Neural cell (in vitro differentiated cells): ENCODE measurements around the gene EDARADD. TPM values are rescaled to one million over a fixed set of nuclear protein-coding genes. Genes with fewer than 3 reads are reported as not detected.

ENCODE experiments used
- H2AFZ ChIP-seq: fragments of 200-600, 300-800 bp; sonication (generic), shearing (Covaris generic); 2 replicates; pipeline ENCODE4 v1.6.0; 2014; ENCODE audit warnings: low read depth, mild to moderate bottlenecking, antibody characterized with exemption, low read length, moderate library complexity
- H3F3A ChIP-seq: fragments of 200-600 bp; shearing (Covaris generic); 2 replicates; pipeline ENCODE4 v1.6.1; 2016; ENCODE audit warnings: mild to moderate bottlenecking, moderate library complexity, mixed read lengths, antibody characterized with exemption, low read length; ENCODE audit not compliant: insufficient read depth, poor library complexity, severe bottlenecking
- H3K27ac ChIP-seq: fragments of 200-600, 300-800 bp; sonication (generic), shearing (Covaris generic); 2 replicates; pipeline ENCODE4 v1.5.1; 2014; ENCODE audit warnings: mild to moderate bottlenecking, low read length, moderate library complexity
- H3K27me3 ChIP-seq: fragments of 300-800, 200-600 bp; sonication (generic), shearing (Covaris generic); 2 replicates; pipeline ENCODE4 v1.6.0; 2014; ENCODE audit warnings: mild to moderate bottlenecking, low read depth, low read length, moderate library complexity; ENCODE audit not compliant: insufficient read depth
- H3K36me3 ChIP-seq: fragments of 300-800, 200-600 bp; sonication (generic), shearing (Covaris generic); 2 replicates; pipeline ENCODE4 v1.5.1; 2014; ENCODE audit warnings: mild to moderate bottlenecking, antibody characterized with exemption, low read length, moderate library complexity; ENCODE audit not compliant: insufficient read depth
- H3K4me2 ChIP-seq: fragments of 300-800, 200-600 bp; sonication (generic), shearing (Covaris generic); 2 replicates; pipeline ENCODE4 v1.6.0; 2014; ENCODE audit warnings: mild to moderate bottlenecking, low read length
- H3K4me3 ChIP-seq: fragments of 300-800, 200-600 bp; sonication (generic), shearing (Covaris generic); 2 replicates; pipeline ENCODE4 v1.5.1; 2014; ENCODE audit warnings: mild to moderate bottlenecking, low read length, moderate library complexity
- H3K79me2 ChIP-seq: fragments of 200-600 bp; shearing (Covaris generic); replicated peaks from 2 replicates; pipeline ENCODE4 v1.6.0; 2014; ENCODE audit warnings: mild to moderate bottlenecking, low read length, moderate library complexity; ENCODE audit not compliant: insufficient read depth
- H3K9ac ChIP-seq: fragments of 300-800, 200-600 bp; sonication (generic), shearing (Covaris generic); 2 replicates; pipeline ENCODE4 v1.6.1; 2016; ENCODE audit warnings: mild to moderate bottlenecking, low read length, mixed read lengths
- H3K9me2 ChIP-seq: fragments of 200-600 bp; shearing (Covaris generic); 2 replicates; pipeline ENCODE4 v1.6.1; 2016; ENCODE audit warnings: mild to moderate bottlenecking, low read length, mixed read lengths; ENCODE audit not compliant: insufficient read depth
- H3K9me3 ChIP-seq: fragments of 200-600, 300-800 bp; sonication (generic), shearing (Covaris generic); 2 replicates; pipeline ENCODE4 v1.6.1; 2016; ENCODE audit warnings: mild to moderate bottlenecking, mixed run types, low read length, moderate library complexity, mixed read lengths
- H4K20me1 ChIP-seq: fragments of 200-600 bp; shearing (Covaris generic); 2 replicates; pipeline ENCODE4 v1.6.1; 2016; ENCODE audit warnings: mild to moderate bottlenecking, mixed run types; ENCODE audit not compliant: insufficient read depth
- EP300 ChIP-seq: fragments of 450-650 bp; conservative IDR thresholded peaks from 2 replicates; pipeline ENCODE4 v1.6.1; 2014; ENCODE audit warnings: antibody characterized with exemption, mild to moderate bottlenecking, moderate library complexity; ENCODE audit not compliant: poor library complexity, severe bottlenecking
- EZH2 ChIP-seq: fragments of 200-600, 300-800 bp; shearing (Covaris generic), sonication (generic); IDR thresholded peaks from 2 replicates; pipeline ENCODE4 v1.6.1; 2014; ENCODE audit warnings: antibody characterized with exemption, low read length, borderline replicate concordance, mild to moderate bottlenecking; ENCODE audit not compliant: insufficient read depth, poor library complexity, severe bottlenecking
- MXI1 ChIP-seq: fragments of 450-650 bp; conservative IDR thresholded peaks from 2 replicates; pipeline ENCODE4 v1.6.1; 2014; ENCODE audit warnings: antibody characterized with exemption, mild to moderate bottlenecking; ENCODE audit not compliant: poor library complexity, severe bottlenecking
- POLR2AphosphoS5 ChIP-seq: IDR thresholded peaks from 2 replicates; pipeline ENCODE4 v1.6.1; 2012
- RAD21 ChIP-seq: fragments of 450-650 bp; conservative IDR thresholded peaks from 2 replicates; pipeline ENCODE4 v1.6.1; 2014; ENCODE audit warnings: antibody characterized with exemption, mild to moderate bottlenecking, moderate library complexity
- SMC3 ChIP-seq: fragments of 450-650 bp; conservative IDR thresholded peaks from 2 replicates; pipeline ENCODE4 v1.6.1; 2014; ENCODE audit warnings: antibody characterized with exemption, mild to moderate bottlenecking, moderate library complexity; ENCODE audit not compliant: poor library complexity
- TAF1 ChIP-seq: IDR thresholded peaks from 2 replicates; pipeline ENCODE4 v1.6.1; 2012; ENCODE audit warnings: low read depth
- polyA plus RNA-seq: library from polyadenylated mRNA; depleted of rRNA; stranded (reverse); fragments of >200 nt; gene quantifications from 2 replicates; pipeline ENCODE4 v1.2.3, GENCODE V29; 2014
- TF ChIP-seq, protein P1 (sequence below): fragments of 450-650 bp; IDR thresholded peaks from 2 replicates; pipeline ENCODE4 v1.5.1; 2014; ENCODE audit warnings: antibody characterized with exemption, mild to moderate bottlenecking, moderate library complexity; ENCODE audit not compliant: poor library complexity, severe bottlenecking
- TF ChIP-seq, protein P2 (sequence below): IDR thresholded peaks from 2 replicates; pipeline ENCODE4 v1.6.1; 2012; ENCODE audit warnings: borderline replicate concordance

The EDARADD gene
- polyA plus RNA-seq, 1 donor from 2014 or later = 0.17 TPM

DNA sequence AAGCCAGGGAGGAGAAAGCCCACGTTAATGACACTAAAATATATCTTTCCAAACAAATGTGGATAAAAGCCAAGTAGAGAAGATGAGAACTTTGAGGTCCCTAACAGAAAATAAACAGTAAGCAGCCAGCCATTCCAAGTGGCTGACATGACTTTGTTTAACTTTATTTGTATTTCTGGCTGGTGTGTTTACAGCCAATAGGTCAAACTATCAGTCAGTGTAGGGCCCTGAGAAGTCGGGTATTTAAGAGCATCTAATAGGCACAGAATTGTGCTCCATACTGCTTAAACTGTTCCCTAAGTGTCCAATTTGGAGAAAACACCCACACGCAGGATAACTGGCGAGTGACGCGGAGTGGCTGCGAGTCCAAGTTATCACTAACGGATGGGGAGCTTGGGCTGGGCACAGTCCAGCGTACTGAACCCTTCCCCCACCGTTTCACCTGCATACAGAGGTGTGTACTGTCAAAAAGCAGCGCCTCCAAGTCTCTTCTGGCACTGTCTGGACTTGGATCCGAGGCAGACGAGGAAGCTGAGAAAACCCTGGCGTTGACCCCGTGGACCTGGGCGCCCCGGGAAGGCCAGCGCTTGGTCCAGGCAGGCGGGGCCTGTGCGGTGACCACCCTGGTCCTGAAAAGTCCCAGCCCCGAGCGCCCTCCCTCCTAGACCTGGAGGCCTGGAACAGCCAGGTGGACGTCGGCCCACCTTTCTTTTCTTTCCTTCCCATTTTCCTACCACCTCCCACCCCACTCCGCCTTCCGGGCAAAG is 129.0 kb downstream of the EDARADD start:
- Histone ChIP-seq H3K9ac (no peak overlapping the region), H3K4me3 (peak overlapping the region; percentile 64), H3K9me2 (no peaks in the 10 kb centered on the region), H3F3A (no peaks in the 10 kb centered on the region), H3K27me3 (peaks cover 16% of the 10 kb centered on the region), H3K4me2 (no peak overlapping the region), H3K27ac (no peak overlapping the region), H4K20me1 (no peaks in the 10 kb centered on the region), H3K36me3 (no peaks in the 10 kb centered on the region), H3K9me3 (no peaks in the 10 kb centered on the region), H3K79me2 (no peaks in the 10 kb centered on the region), H2AFZ (no peak overlapping the region)
- TF ChIP-seq EZH2 (no peak), EP300 (no peak), TAF1 (no peak), SMC3 (no peak), MXI1 (no peak), RAD21 (no peak), POLR2AphosphoS5 (no peak)
- TF ChIP-seq, protein P1, sequence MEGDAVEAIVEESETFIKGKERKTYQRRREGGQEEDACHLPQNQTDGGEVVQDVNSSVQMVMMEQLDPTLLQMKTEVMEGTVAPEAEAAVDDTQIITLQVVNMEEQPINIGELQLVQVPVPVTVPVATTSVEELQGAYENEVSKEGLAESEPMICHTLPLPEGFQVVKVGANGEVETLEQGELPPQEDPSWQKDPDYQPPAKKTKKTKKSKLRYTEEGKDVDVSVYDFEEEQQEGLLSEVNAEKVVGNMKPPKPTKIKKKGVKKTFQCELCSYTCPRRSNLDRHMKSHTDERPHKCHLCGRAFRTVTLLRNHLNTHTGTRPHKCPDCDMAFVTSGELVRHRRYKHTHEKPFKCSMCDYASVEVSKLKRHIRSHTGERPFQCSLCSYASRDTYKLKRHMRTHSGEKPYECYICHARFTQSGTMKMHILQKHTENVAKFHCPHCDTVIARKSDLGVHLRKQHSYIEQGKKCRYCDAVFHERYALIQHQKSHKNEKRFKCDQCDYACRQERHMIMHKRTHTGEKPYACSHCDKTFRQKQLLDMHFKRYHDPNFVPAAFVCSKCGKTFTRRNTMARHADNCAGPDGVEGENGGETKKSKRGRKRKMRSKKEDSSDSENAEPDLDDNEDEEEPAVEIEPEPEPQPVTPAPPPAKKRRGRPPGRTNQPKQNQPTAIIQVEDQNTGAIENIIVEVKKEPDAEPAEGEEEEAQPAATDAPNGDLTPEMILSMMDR = no peak
- TF ChIP-seq, protein P2, sequence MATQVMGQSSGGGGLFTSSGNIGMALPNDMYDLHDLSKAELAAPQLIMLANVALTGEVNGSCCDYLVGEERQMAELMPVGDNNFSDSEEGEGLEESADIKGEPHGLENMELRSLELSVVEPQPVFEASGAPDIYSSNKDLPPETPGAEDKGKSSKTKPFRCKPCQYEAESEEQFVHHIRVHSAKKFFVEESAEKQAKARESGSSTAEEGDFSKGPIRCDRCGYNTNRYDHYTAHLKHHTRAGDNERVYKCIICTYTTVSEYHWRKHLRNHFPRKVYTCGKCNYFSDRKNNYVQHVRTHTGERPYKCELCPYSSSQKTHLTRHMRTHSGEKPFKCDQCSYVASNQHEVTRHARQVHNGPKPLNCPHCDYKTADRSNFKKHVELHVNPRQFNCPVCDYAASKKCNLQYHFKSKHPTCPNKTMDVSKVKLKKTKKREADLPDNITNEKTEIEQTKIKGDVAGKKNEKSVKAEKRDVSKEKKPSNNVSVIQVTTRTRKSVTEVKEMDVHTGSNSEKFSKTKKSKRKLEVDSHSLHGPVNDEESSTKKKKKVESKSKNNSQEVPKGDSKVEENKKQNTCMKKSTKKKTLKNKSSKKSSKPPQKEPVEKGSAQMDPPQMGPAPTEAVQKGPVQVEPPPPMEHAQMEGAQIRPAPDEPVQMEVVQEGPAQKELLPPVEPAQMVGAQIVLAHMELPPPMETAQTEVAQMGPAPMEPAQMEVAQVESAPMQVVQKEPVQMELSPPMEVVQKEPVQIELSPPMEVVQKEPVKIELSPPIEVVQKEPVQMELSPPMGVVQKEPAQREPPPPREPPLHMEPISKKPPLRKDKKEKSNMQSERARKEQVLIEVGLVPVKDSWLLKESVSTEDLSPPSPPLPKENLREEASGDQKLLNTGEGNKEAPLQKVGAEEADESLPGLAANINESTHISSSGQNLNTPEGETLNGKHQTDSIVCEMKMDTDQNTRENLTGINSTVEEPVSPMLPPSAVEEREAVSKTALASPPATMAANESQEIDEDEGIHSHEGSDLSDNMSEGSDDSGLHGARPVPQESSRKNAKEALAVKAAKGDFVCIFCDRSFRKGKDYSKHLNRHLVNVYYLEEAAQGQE = no peak

DNA sequence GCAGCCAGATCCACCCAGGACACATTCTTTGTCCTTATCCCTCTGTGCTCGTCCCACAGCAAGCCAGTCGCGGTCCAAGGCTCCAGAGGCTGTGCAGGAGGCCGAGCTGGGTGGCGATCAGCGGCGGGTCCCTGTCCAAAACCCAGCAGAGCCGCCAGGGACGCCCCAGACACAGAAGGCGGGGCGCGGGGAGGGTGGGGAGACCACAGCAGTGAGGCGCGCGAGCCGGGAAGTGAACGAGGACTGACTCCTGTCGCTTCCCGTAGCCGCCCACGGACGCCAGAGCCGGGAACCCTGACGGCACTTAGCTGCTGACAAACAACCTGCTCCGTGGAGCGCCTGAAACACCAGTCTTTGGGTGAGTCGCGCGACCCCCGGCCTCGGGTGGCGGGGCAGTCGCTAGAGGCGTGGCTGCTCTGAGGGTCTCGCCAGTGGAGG is 129.6 kb downstream of the EDARADD start, which contains the start of gene LGALS8:
TSS of gene LGALS8 (plus strand) at position 279 of the 438 bp plus-strand sequence. CDS start 2,089 bp downstream, outside the sequence.
- Histone ChIP-seq H3K9me3 (no peaks in the 10 kb centered on the region), H4K20me1 (no peaks in the 10 kb centered on the region), H3K36me3 (no peaks in the 10 kb centered on the region), H3K27me3 (peaks cover 16% of the 10 kb centered on the region), H3K9ac (no peak within 1 kb of the TSS), H3K9me2 (no peaks in the 10 kb centered on the region), H3K27ac (no peak within 1 kb of the TSS), H3K4me3 (peak within 1 kb of the TSS; percentile 64), H3K4me2 (peak within 1 kb of the TSS; percentile 3), H2AFZ (no peak within 1 kb of the TSS), H3K79me2 (no peaks in the 10 kb centered on the region), H3F3A (no peaks in the 10 kb centered on the region)
- TF ChIP-seq POLR2AphosphoS5 (no peak), EP300 (no peak), TAF1 (no peak), SMC3 (no peak), MXI1 (no peak), RAD21 (no peak), EZH2 (no peak)
- TF ChIP-seq, protein P1 = no peak
- TF ChIP-seq, protein P2 = no peak
